Stomach (tissue), 19 donors: ENCODE data around the gene PABPC3. TPM values are rescaled to one million over a fixed set of nuclear protein-coding genes. Genes with fewer than 3 reads are reported as not detected.

Experiments used
- DNase-seq, 2 donors: peaks; one replicate each; pipeline versions ENCODE4 v3.0.0 to v3.0.0-alpha.2; 2013 to 2019
- H3K27ac ChIP-seq, 5 donors: fragments of 200-600 bp in 4 of 5; sonication (generic) in 4 of 5; one replicate each; pipeline ENCODE4 v1.5.1; 2013 to 2019; ENCODE audit warnings: mild to moderate bottlenecking in 1 of 5, moderate library complexity in 1 of 5
- H3K27me3 ChIP-seq, 3 donors: fragments of 200-600 bp; sonication (generic); one replicate each; pipeline ENCODE4 v1.5.1; 2017 to 2019; ENCODE audit warnings: mixed run types in 1 of 3
- H3K36me3 ChIP-seq, 4 donors: fragments of 200-600 bp; sonication (generic); 1 replicate in 3 of 4; 2 replicates in 1 of 4; pipeline ENCODE4 v1.5.1; 2016 to 2019
- H3K4me1 ChIP-seq, 4 donors: fragments of 200-600 bp; sonication (generic); one replicate each; pipeline ENCODE4 v1.5.1; 2016 to 2019
- H3K4me3 ChIP-seq, 4 donors: fragments of 200-600 bp; sonication (generic) in 3 of 4; one replicate each; pipeline ENCODE4 v1.5.1; 2016 to 2019; ENCODE audit warnings: mild to moderate bottlenecking in 1 of 4
- H3K9me3 ChIP-seq, 4 donors: fragments of 200-600 bp; sonication (generic); one replicate each; pipeline ENCODE4 v1.5.1; 2016 to 2019
- CTCF ChIP-seq, 7 experiments: fragments of 450-650 bp in 4 of 7; fragments of 200-600 bp in 3 of 7; sonication (generic) in 3 of 7; IDR thresholded peaks; one replicate each; pipeline ENCODE4 v1.5.1; 2016 to 2019; ENCODE audit warnings: antibody characterized with exemption in 7 of 7, control low read depth in 2 of 7, mild to moderate bottlenecking in 1 of 7
- EP300 ChIP-seq: sonication (generic); formaldehyde crosslinking; IDR thresholded peaks from one replicate; pipeline ENCODE4 v1.6.1; 2017; ENCODE audit warnings: antibody characterized with exemption
- POLR2A ChIP-seq, 4 donors: fragments of 450-650 bp; IDR thresholded peaks; one replicate each; pipeline ENCODE4 v1.6.1; 2016; ENCODE audit warnings: antibody characterized with exemption in 4 of 4, control low read depth in 2 of 4, mild to moderate bottlenecking in 1 of 4, moderate library complexity in 1 of 4
- POLR2AphosphoS5 ChIP-seq, 3 donors: sonication (generic); formaldehyde crosslinking; IDR thresholded peaks; one replicate each; pipeline ENCODE4 v1.6.1; 2016; ENCODE audit warnings: antibody characterized with exemption in 3 of 3
- WGBS, 5 donors: extraction: QIAGEN DNeasy Blood & Tissue Kit in 3 of 5; methylation state at CpG; one replicate each; pipeline versions ENCODE4 v1.1.5 to v1.1.7; 2013 to 2018; 5-methylcytosine and 5-hydroxymethylcytosine counted together
- intact Hi-C: fragments of 100-400 bp; cut with DNase I; formaldehyde crosslinking; loops from one replicate; pipeline ENCODE4 v1.15.1; 2023; ENCODE audit warnings: low total_unique reads
- long read RNA-seq, 10 donors: transcript quantifications; one replicate each; lab custom pipeline, GENCODE V29; 2026
- polyA plus RNA-seq, 3 donors: library from polyadenylated mRNA; stranded (reverse); fragments of 200-250 nt; gene quantifications; one replicate each; pipeline ENCODE4 v1.2.3, GENCODE V29; 2013
- total RNA-seq, 5 donors: library from RNA; depleted of rRNA; stranded (reverse); fragments of >200 nt; gene quantifications; one replicate each; pipeline versions ENCODE4 v1.1.0 to v1.2.3, GENCODE V29; 2014 to 2016
- donor health status: healthy with polysubstance abuse.
- donor health status: Bipolar disorder and iron deficiency.
- donor health status: healthy.

The PABPC3 gene
- total RNA-seq (under 1 TPM in 1 of 5 donors, not detected in 4; 0.29 TPM), polyA plus RNA-seq (under 1 TPM in 1 of 3 donors, not detected in 2; 0.08 TPM)
- long read RNA-seq, donor 1, partial matches to known transcripts: 0 of 1 reads
- long read RNA-seq, donor 1, other reads (novel, unspliced or antisense): 0 of 1 reads
- long read RNA-seq, donor 2: 0 reads
- long read RNA-seq, donor 3: 0 reads
- long read RNA-seq, donor 4: 0 reads
- long read RNA-seq, donor 5, partial matches to known transcripts: 0 of 1 reads
- long read RNA-seq, donor 5, other reads (novel, unspliced or antisense): 0 of 1 reads
- long read RNA-seq, donor 6: 0 reads
- long read RNA-seq, donor 7: 0 reads
- long read RNA-seq, donor 8: 0 reads
- long read RNA-seq, donor 9, partial matches to known transcripts: 0 of 2 reads
- long read RNA-seq, donor 9, other reads (novel, unspliced or antisense): 0 of 2 reads
- long read RNA-seq, donor 10: 0 reads

GRCh38 chr13:25095851-25096453, at the start of gene PABPC3:
Gene PABPC3 (plus strand): TSS chr13:25096136. CDS start chr13:25096199, 63 bp downstream.
- Histone ChIP-seq H3K9me3 (no peaks in the 10 kb centered on the region), H3K27ac (no peak within 1 kb of the TSS), H3K4me1 (no peaks in the 10 kb centered on the region), H3K27me3 (peaks cover 0 to 56% (median 33%) of the 10 kb centered on the region in 3 donors), H3K4me3 (peak within 1 kb of the TSS in 2 of 4 donors; percentile 4 to 24), H3K36me3 (no peaks in the 10 kb centered on the region)
- intact Hi-C loops: no loop called here
- no peak for TF ChIP-seq EP300
- TF ChIP-seq CTCF (IDR thresholded peaks at IDR 0.05): no peak
- TF ChIP-seq POLR2A (IDR thresholded peaks at IDR 0.05): no peak
- no peak for TF ChIP-seq POLR2AphosphoS5 (IDR thresholded peaks at IDR 0.05)
- 23 to 41% (median 31%) methylated on average over 46 to 50 of the region's 50 CpGs for WGBS, 5 donors
- DNase-seq: peak in 1 of 2 donors; percentile 35

GRCh38 chr13:25046274-25046984, 49.5 kb upstream of the PABPC3 start:
- H3K27me3 ChIP-seq: peaks cover 0 to 86% (median 38%) of the 10 kb centered on the region in 3 donors

GRCh38 chr13:25046985-25047511, 48.9 kb upstream of the PABPC3 start:
- intact Hi-C loops: no loop called here
- WGBS, 5 donors: 0 to 5% (median 2%) methylated on average over 36 to 39 of the region's 39 CpGs
- Histone ChIP-seq H3K27ac (no peak overlapping the region), H3K27me3 (peaks cover 0 to 80% (median 38%) of the 10 kb centered on the region in 3 donors), H3K4me3 (peak overlapping the region; percentile 18 to 41 (median 37)), H3K9me3 (peaks cover 0 to 17% (median 10%) of the 10 kb centered on the region in 4 donors), H3K4me1 (peaks cover 5 to 13% (median 9%) of the 10 kb centered on the region in 4 donors), H3K36me3 (no peaks in the 10 kb centered on the region)
- DNase-seq: peak in 1 of 2 donors; percentile 56
- TF ChIP-seq POLR2AphosphoS5 (IDR thresholded peaks at IDR 0.05): no peak
- TF ChIP-seq CTCF (IDR thresholded peaks at IDR 0.05): no peak
- TF ChIP-seq EP300: no peak
- no peak for TF ChIP-seq POLR2A (IDR thresholded peaks at IDR 0.05)

More at GRCh38 chr13:25046274-25046984, 49.5 kb upstream of the PABPC3 start:
- H3K27ac ChIP-seq: no peak overlapping the region
- TF ChIP-seq POLR2A (IDR thresholded peaks at IDR 0.05) (no peak), CTCF (IDR thresholded peaks at IDR 0.05) (no peak), POLR2AphosphoS5 (IDR thresholded peaks at IDR 0.05) (no peak), EP300 (no peak)
- DNase-seq: peak in 1 of 2 donors; percentile 16
- WGBS, 5 donors: 14 to 19% (median 17%) methylated on average over 24 of the region's 24 CpGs
- intact Hi-C loops: no loop called here
- peaks cover 5 to 13% (median 9%) of the 10 kb centered on the region in 4 donors for H3K4me1 ChIP-seq
- peak overlapping the region; percentile 18 to 41 (median 37) for H3K4me3 ChIP-seq
- H3K36me3 ChIP-seq: no peaks in the 10 kb centered on the region
- peaks cover 0 to 11% (median 7%) of the 10 kb centered on the region in 4 donors for H3K9me3 ChIP-seq

GRCh38 chr13:25051065-25051464, 44.9 kb upstream of the PABPC3 start:
- WGBS, 5 donors: 48 to 83% (median 58%) methylated on average over 1 of the region's 1 CpG
- TF ChIP-seq POLR2A (IDR thresholded peaks at IDR 0.05): no peak
- TF ChIP-seq CTCF (IDR thresholded peaks at IDR 0.05): no peak
- TF ChIP-seq POLR2AphosphoS5 (IDR thresholded peaks at IDR 0.05): no peak
- no peak for TF ChIP-seq EP300
- H3K4me1 ChIP-seq: peaks cover 5 to 13% (median 9%) of the 10 kb centered on the region in 4 donors

More at GRCh38 chr13:25051065-25051464, 44.9 kb upstream of the PABPC3 start:
- DNase-seq: no peak
- peaks cover 0 to 17% (median 10%) of the 10 kb centered on the region in 4 donors for H3K9me3 ChIP-seq
- peaks cover 0 to 41% (median 28%) of the 10 kb centered on the region in 3 donors for H3K27me3 ChIP-seq
- H3K27ac ChIP-seq: no peak overlapping the region
- H3K36me3 ChIP-seq: no peaks in the 10 kb centered on the region
- intact Hi-C loops: no loop called here
- H3K4me3 ChIP-seq: no peak overlapping the region
